HEK293T (cell line): Measurements from ENCODE around the gene LARGE2.

Source experiments
- ELF4 ChIP-seq: fragments of 450-650 bp; IDR thresholded peaks from 2 replicates; pipeline ENCODE4 v1.6.1; 2017; ENCODE audit warnings: antibody characterized with exemption
- HDGF ChIP-seq: fragments of 450-650 bp; IDR thresholded peaks from 2 replicates; pipeline ENCODE4 v1.6.1; 2017; ENCODE audit warnings: antibody characterized with exemption, borderline replicate concordance
- NFRKB ChIP-seq: fragments of 450-650 bp; IDR thresholded peaks from 2 replicates; pipeline ENCODE4 v1.6.1; 2016; ENCODE audit warnings: mild to moderate bottlenecking, moderate library complexity
- SUZ12 ChIP-seq: fragments of 450-650 bp; IDR thresholded peaks from 2 replicates; pipeline ENCODE4 v1.6.1; 2016; ENCODE audit warnings: mild to moderate bottlenecking

DNA sequence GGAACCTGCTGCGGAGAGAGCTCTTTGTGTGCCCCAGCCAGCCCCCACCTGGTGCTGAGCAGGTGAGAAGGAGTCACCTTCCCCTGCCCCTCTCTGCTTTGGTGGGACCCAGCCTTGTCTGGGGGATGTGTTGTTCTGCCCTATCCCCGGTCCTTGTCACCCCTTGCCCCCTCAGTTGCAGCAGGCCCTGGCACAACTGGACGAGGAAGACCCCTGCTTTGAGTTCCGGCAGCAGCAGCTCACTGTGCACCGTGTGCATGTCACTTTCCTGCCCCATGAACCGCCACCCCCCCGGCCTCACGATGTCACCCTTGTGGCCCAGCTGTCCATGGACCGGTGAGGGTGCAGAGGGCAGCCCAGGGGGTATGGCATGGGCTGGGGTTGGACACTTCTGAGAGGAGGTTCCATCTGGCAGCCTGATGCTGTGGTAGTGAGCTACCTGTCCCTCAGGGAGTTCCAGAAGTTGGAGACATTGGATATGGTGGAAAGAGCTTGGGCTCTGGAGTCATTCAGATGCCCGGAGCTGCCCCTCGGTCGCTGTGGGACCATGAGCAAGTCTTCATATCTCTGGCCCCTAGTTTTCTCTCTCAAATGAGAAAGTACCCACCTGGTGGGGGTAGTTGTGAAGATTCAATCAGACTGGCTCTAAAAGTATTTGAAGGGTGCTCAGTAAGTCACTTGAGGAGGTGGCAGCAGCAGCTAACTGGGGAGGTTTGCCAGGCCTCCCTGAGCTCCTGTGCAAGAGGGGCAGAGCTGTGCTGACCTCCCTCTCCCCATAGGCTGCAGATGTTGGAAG is 4.3 kb downstream of the LARGE2 start:
- TF ChIP-seq ELF4 (no peak), NFRKB (no peak), SUZ12 (no peak), HDGF (no peak)
